HCT116 (cell line): ENCODE results near the gene ACTR1B. TPM values are rescaled to one million over a fixed set of nuclear protein-coding genes. Genes with fewer than 3 reads are reported as not detected.
A peak's percentile ranks its signal among the peaks of the same experiment; 100 is the strongest.

ENCODE experiments used
- ATAC-seq: fragments of 200-7000 bp; cut with Tn5 transposase; 2 replicates; pipeline ENCODE4 v1.9.1; 2020; ENCODE audit warnings: mild to moderate bottlenecking, moderate library complexity
- BruUV-seq: library from RNA; stranded (reverse); fragments of 400-500 nt; replicated peaks from 2 replicates; lab custom pipeline; 2021; lab: Mats Ljungman, UMichigan
- CTCF ChIA-PET: fragments of 300-600 bp; sonication (Branson Sonifier 250); formaldehyde crosslinking; loops from one replicate; lab custom pipeline; 2021; ENCODE audit warnings: antibody characterized with exemption; lab: Charles Lee
- POLR2A ChIA-PET: fragments of 300-600, 350-600 bp; sonication (Branson Sonifier 250); formaldehyde crosslinking; loops from one replicate; lab custom pipeline; 2021; ENCODE audit warnings: antibody characterized with exemption; lab: Charles Lee
- RAD21 ChIA-PET, 2 experiments: fragments of 300-600 bp; sonication (Branson Sonifier 250); formaldehyde crosslinking; loops; one replicate each; lab custom pipeline; 2023; ENCODE audit warnings: low total read pairs in 2 of 2; ENCODE audit not compliant: uncharacterized antibody in 2 of 2, unreplicated experiment in 2 of 2, low non-redundant PET in 1 of 2; lab: Charles Lee
- DNase-seq: peaks from one replicate; pipeline ENCODE4 v3.0.0-alpha.2; 2010; ENCODE audit warnings: low read depth, low spot score
- H2AFZ ChIP-seq: fragments of 200-600 bp; shearing (Covaris generic), sonication (generic); 2 replicates; pipeline ENCODE4 v1.6.1; 2017; ENCODE audit warnings: low read depth, mixed run types, mixed read lengths, antibody characterized with exemption, low read length; ENCODE audit not compliant: poor library complexity, severe bottlenecking
- H3K27ac ChIP-seq: 2 replicates; pipeline ENCODE4 v1.5.1; 2012; ENCODE audit warnings: low read depth, low read length
- H3K27me3 ChIP-seq: fragments of 200-600 bp; sonication (generic); 2 replicates; pipeline ENCODE4 v1.6.1; 2016; ENCODE audit warnings: mixed run types, low read length, mixed read lengths; ENCODE audit not compliant: insufficient read depth
- H3K36me3 ChIP-seq, 2 experiments: fragments of 200-500 bp in 1 of 2; fragments of 200-600 bp in 1 of 2; sonication (Bioruptor generic) in 1 of 2; sonication (generic) in 1 of 2; 2 replicates each; pipeline versions ENCODE4 v1.5.1 to v1.6.1; 2014 to 2016; ENCODE audit warnings: low read length in 2 of 2, inconsistent platforms in 1 of 2, mixed read lengths in 1 of 2, mixed run types in 1 of 2; ENCODE audit not compliant: insufficient read depth in 2 of 2, control insufficient read depth in 1 of 2
- H3K4me1 ChIP-seq, 2 experiments: fragments of 200-600 bp in 1 of 2; sonication (generic) in 1 of 2; 2 replicates each; pipeline versions ENCODE4 v1.5.1 to v1.6.1; 2012 to 2017; ENCODE audit warnings: low read length in 2 of 2, inconsistent platforms in 1 of 2, mild to moderate bottlenecking in 1 of 2, mixed read lengths in 1 of 2, mixed run types in 1 of 2, moderate library complexity in 1 of 2; ENCODE audit not compliant: insufficient read depth in 2 of 2, control insufficient read depth in 1 of 2
- H3K4me2 ChIP-seq: fragments of 200-600 bp; sonication (generic); 2 replicates; pipeline ENCODE4 v1.6.1; 2017; ENCODE audit warnings: mixed run types, low read length, mixed read lengths
- H3K4me3 ChIP-seq, 2 experiments: fragments of 200-600 bp in 1 of 2; sonication (generic) in 1 of 2; replicated peaks in 1 of 2; 2 replicates each; pipeline ENCODE4 v1.5.1; 2011 to 2016; ENCODE audit warnings: low read length in 2 of 2, control low read depth in 1 of 2, low read depth in 1 of 2, mild to moderate bottlenecking in 1 of 2, mixed read lengths in 1 of 2, mixed run types in 1 of 2
- H3K79me2 ChIP-seq: fragments of 200-600 bp; sonication (generic); 2 replicates; pipeline ENCODE4 v1.6.1; 2017; ENCODE audit warnings: mild to moderate bottlenecking, mixed run types, low read length, moderate library complexity, mixed read lengths; ENCODE audit not compliant: insufficient read depth
- H3K9ac ChIP-seq: fragments of 200-600 bp; sonication (generic); 2 replicates; pipeline ENCODE4 v1.6.1; 2016; ENCODE audit warnings: low read length, mixed read lengths
- H3K9me2 ChIP-seq: fragments of 200-600 bp; sonication (generic), shearing (Covaris generic); 2 replicates; pipeline ENCODE4 v1.6.1; 2017; ENCODE audit warnings: mixed run types, mild to moderate bottlenecking, moderate library complexity; ENCODE audit not compliant: insufficient read depth
- H3K9me3 ChIP-seq, 2 experiments: fragments of 200-500 bp in 1 of 2; fragments of 200-600 bp in 1 of 2; sonication (Bioruptor generic) in 1 of 2; sonication (generic) in 1 of 2; 2 replicates each; pipeline ENCODE4 v1.6.1; 2014 to 2017; ENCODE audit warnings: low read length in 2 of 2, mixed read lengths in 2 of 2, inconsistent platforms in 1 of 2, low read depth in 1 of 2, mild to moderate bottlenecking in 1 of 2, mixed run types in 1 of 2, moderate library complexity in 1 of 2; ENCODE audit not compliant: control insufficient read depth in 1 of 2, insufficient read depth in 1 of 2
- H4K20me1 ChIP-seq: fragments of 200-600 bp; sonication (generic), shearing (Covaris generic); 2 replicates; pipeline ENCODE4 v1.6.1; 2017; ENCODE audit warnings: mixed run types, mild to moderate bottlenecking, moderate library complexity; ENCODE audit not compliant: insufficient read depth
- EZH2phosphoT487 ChIP-seq: fragments of 200-600 bp; IDR thresholded peaks from 2 replicates; pipeline ENCODE4 v1.6.1; 2018; ENCODE audit warnings: antibody characterized with exemption, borderline replicate concordance
- FOSL1 ChIP-seq: IDR thresholded peaks from 2 replicates; pipeline ENCODE4 v1.6.1; 2012; ENCODE audit warnings: low read depth
- JUND ChIP-seq: IDR thresholded peaks from 2 replicates; pipeline ENCODE4 v1.6.1; 2012
- MAX ChIP-seq: IDR thresholded peaks from 2 replicates; pipeline ENCODE4 v1.6.1; 2012
- POLR2A ChIP-seq: IDR thresholded peaks from 2 replicates; pipeline ENCODE4 v1.7.0; 2011; ENCODE audit warnings: borderline replicate concordance; ENCODE audit not compliant: insufficient read depth, insufficient read length; ENCODE audit errors: extremely low read depth
- POLR2AphosphoS5 ChIP-seq: IDR thresholded peaks from 2 replicates; pipeline ENCODE4 v1.6.1; 2011; ENCODE audit warnings: mild to moderate bottlenecking, low read depth, low read length, moderate library complexity
- RAD21 ChIP-seq: IDR thresholded peaks from 2 replicates; pipeline ENCODE4 v1.6.1; 2012; ENCODE audit warnings: low read depth, mild to moderate bottlenecking
- REST ChIP-seq: IDR thresholded peaks from 2 replicates; pipeline ENCODE4 v1.6.1; 2012; ENCODE audit warnings: low read depth
- TCF7L2 ChIP-seq: IDR thresholded peaks from 2 replicates; pipeline ENCODE4 v1.7.0; 2011; ENCODE audit warnings: borderline replicate concordance, inconsistent platforms; ENCODE audit not compliant: insufficient read depth, insufficient read length; ENCODE audit errors: extremely low read depth
- YY1 ChIP-seq: IDR thresholded peaks from 2 replicates; pipeline ENCODE4 v1.6.1; 2011; ENCODE audit warnings: low read length, low read depth, moderate library complexity, mild to moderate bottlenecking; ENCODE audit not compliant: insufficient replicate concordance; ENCODE audit errors: extremely low read depth
- ZFX ChIP-seq: fragments of 450-650 bp; IDR thresholded peaks from 2 replicates; pipeline ENCODE4 v1.6.1; 2017
- intact Hi-C: fragments of 100-400 bp; cut with micrococcal nuclease; formaldehyde crosslinking; loops from 2 replicates; pipeline ENCODE4 v1.10.0; 2022
- total RNA-seq: library from RNA; stranded (reverse); gene quantifications from one replicate; pipeline ENCODE4 v1.2.1, GENCODE V29; 2021; ENCODE audit not compliant: unreplicated experiment
- TF ChIP-seq, protein P1 (sequence below), 3 experiments: fragments of 200-600 bp in 1 of 3; sonication (generic) in 1 of 3; IDR thresholded peaks in 2 of 3; conservative IDR thresholded peaks in 1 of 3; 2 replicates each; pipeline ENCODE4 v1.5.1; 2012 to 2017; ENCODE audit warnings: low read depth in 2 of 3, low read length in 2 of 3, antibody characterized with exemption in 1 of 3, borderline replicate concordance in 1 of 3, control low read depth in 1 of 3, mild to moderate bottlenecking in 1 of 3, mixed read lengths in 1 of 3, mixed run types in 1 of 3, moderate library complexity in 1 of 3; ENCODE audit not compliant: insufficient read depth in 1 of 3
- TF ChIP-seq, protein P2 (sequence below): IDR thresholded peaks from 2 replicates; pipeline ENCODE4 v1.6.1; 2012

Gene ACTR1B
- total RNA-seq, 1 experiment from 2014 or later, result 42.8 TPM

GRCh38 chr2:97662386-97662894 lies 1.4 kb downstream of the ACTR1B start:
- ChIA-PET CTCF (interaction anchor here (0.9 to 1.4 kb wide), 2 partner anchors 15 to 72 kb away, joined by 3 to 4 read pairs; no protein-coding TSS in a partner anchor), POLR2A (interaction anchor here (1.8 kb wide), 1 partner anchor 17 kb away, joined by 11 read pairs; the partner anchor contains the start of gene COX5B), RAD21 (no interaction called here)
- Histone ChIP-seq H3K9ac (peak overlapping the region; percentile 83), H3K4me2 (peak overlapping the region; percentile 97), H3K79me2 (peaks cover 30% of the 10 kb centered on the region), H2AFZ (no peak overlapping the region), H3K9me2 (no peaks in the 10 kb centered on the region), H3K36me3 (no peaks in the 10 kb centered on the region; a peak in 1 of 4 replicates), H3K9me3 (no peaks in the 10 kb centered on the region), H3K4me3 (peak overlapping the region; percentile 83 to 88), H3K4me1 (peaks cover 6 to 20% of the 10 kb centered on the region in 2 experiments; a peak in 3 of 4 replicates), H4K20me1 (no peaks in the 10 kb centered on the region), H3K27ac (peak overlapping the region; percentile 92), H3K27me3 (no peaks in the 10 kb centered on the region)
- intact Hi-C loops, result no loop called here
- TF ChIP-seq, protein P1, sequence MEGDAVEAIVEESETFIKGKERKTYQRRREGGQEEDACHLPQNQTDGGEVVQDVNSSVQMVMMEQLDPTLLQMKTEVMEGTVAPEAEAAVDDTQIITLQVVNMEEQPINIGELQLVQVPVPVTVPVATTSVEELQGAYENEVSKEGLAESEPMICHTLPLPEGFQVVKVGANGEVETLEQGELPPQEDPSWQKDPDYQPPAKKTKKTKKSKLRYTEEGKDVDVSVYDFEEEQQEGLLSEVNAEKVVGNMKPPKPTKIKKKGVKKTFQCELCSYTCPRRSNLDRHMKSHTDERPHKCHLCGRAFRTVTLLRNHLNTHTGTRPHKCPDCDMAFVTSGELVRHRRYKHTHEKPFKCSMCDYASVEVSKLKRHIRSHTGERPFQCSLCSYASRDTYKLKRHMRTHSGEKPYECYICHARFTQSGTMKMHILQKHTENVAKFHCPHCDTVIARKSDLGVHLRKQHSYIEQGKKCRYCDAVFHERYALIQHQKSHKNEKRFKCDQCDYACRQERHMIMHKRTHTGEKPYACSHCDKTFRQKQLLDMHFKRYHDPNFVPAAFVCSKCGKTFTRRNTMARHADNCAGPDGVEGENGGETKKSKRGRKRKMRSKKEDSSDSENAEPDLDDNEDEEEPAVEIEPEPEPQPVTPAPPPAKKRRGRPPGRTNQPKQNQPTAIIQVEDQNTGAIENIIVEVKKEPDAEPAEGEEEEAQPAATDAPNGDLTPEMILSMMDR (IDR thresholded peaks at IDR 0.05 in 2 of 3, conservative IDR thresholded peaks at IDR 0.05 in 1 of 3; ENCODE audit: borderline replicate concordance in 1 of 3, insufficient read depth in 1 of 3, low read depth in 2 of 3, low read length in 2 of 3), result 0 out of 6 replicates have a peak, but pooled peaks of 1 of the 3 experiments have one; percentile 7
- no peak for TF ChIP-seq POLR2AphosphoS5
- BruUV-seq, result no TSS peak
- ATAC-seq, result no peak
- DNase-seq, result no peak

GRCh38 chr2:97661927-97662326 lies 1.9 kb downstream of the ACTR1B start:
- CTCF ChIA-PET, result interaction anchor here (0.9 to 1.4 kb wide), 2 partner anchors 15 to 71 kb away, joined by 3 to 4 read pairs; no protein-coding TSS in a partner anchor
- Histone ChIP-seq H3K4me2 (peak overlapping the region; percentile 97), H3K27me3 (no peaks in the 10 kb centered on the region), H3K36me3 (no peaks in the 10 kb centered on the region; a peak in 1 of 4 replicates), H3K4me3 (peak overlapping the region in 1 of 2 experiments; percentile 88; a peak in 2 of 4 replicates), H3K9ac (no peak overlapping the region), H4K20me1 (no peaks in the 10 kb centered on the region), H3K27ac (no peak overlapping the region), H3K79me2 (peaks cover 30% of the 10 kb centered on the region), H3K4me1 (peaks cover 6 to 20% of the 10 kb centered on the region in 2 experiments; a peak in 3 of 4 replicates), H3K9me3 (no peaks in the 10 kb centered on the region), H2AFZ (no peak overlapping the region), H3K9me2 (no peaks in the 10 kb centered on the region)
- POLR2A ChIA-PET, result interaction anchor here (1.8 kb wide), 1 partner anchor 16 kb away, joined by 11 read pairs; the partner anchor contains the start of gene COX5B
- no peak for DNase-seq
- ATAC-seq, result no peak
- RAD21 ChIA-PET, result no interaction called here
- intact Hi-C loops, result no loop called here
- no TSS peak for BruUV-seq
- TF ChIP-seq JUND, result no peak
- TF ChIP-seq REST, result no peak
- TF ChIP-seq EZH2phosphoT487, result no peak
- no peak for TF ChIP-seq TCF7L2
- no peak for TF ChIP-seq POLR2AphosphoS5
- no peak for TF ChIP-seq FOSL1
- TF ChIP-seq YY1, result no peak
- TF ChIP-seq RAD21, result no peak
- TF ChIP-seq, protein P2, sequence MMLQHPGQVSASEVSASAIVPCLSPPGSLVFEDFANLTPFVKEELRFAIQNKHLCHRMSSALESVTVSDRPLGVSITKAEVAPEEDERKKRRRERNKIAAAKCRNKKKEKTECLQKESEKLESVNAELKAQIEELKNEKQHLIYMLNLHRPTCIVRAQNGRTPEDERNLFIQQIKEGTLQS, result no peak
- no peak for TF ChIP-seq POLR2A
- no peak for TF ChIP-seq MAX
- TF ChIP-seq ZFX, result no peak
